Stimulated activated CD4-positive, alpha-beta T cell treated with anti-CD3 and anti-CD28 coated beads, Interleukin-4, amount 100 ng/mL, for 24 hours (primary cell): ENCODE data around the gene FBXL13.
"Not testable (repeated sequence)": the region's sequence is repeated elsewhere in the genome, so short reads cannot be mapped to it uniquely, and the experiment has no call there.

Experiments
- DNase-seq: peaks from one replicate; pipeline ENCODE4 v3.0.0-alpha.2; 2020

Gene FBXL13

DNA sequence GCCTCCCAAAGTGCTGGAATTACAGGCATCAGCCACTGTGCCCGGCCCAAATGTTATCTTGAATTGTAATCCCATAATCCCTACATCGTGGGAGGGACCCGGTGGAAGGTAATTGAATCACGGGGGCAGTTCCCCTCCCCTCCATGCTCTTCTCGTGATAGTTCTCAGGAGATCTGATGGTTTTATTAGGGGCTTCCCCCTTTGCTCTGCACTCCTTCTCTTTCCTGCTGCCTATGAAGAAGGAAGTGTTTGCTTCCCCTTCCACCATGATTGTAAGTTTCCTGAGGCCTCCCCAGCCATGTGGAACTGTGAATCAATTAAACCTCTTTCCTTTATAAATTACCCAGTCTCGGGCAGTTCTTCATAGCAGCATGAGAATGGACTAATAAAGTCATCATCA lies 3.6 kb upstream of the FBXL13 start:
- not testable (repeated sequence) for DNase-seq

DNA sequence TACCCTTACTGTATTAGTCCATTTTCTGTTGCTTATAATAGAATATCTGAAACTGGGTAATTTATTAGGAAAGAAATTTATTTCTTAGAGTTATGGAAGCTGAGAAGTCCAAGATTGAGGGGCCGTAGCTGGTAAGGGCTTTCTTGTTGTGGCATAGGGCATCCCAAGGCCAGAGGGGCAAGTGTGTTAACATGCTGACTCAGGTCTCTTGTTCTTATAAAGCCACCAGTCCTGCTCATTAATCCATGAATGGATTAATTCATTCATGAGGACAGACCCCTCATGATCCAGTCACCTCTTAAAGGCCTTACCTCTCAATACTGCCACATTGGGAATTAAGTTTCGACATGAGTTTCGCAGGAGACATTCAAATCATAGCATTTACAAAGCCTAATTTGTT lies 2.7 kb upstream of the FBXL13 start:
- no peak for DNase-seq

DNA sequence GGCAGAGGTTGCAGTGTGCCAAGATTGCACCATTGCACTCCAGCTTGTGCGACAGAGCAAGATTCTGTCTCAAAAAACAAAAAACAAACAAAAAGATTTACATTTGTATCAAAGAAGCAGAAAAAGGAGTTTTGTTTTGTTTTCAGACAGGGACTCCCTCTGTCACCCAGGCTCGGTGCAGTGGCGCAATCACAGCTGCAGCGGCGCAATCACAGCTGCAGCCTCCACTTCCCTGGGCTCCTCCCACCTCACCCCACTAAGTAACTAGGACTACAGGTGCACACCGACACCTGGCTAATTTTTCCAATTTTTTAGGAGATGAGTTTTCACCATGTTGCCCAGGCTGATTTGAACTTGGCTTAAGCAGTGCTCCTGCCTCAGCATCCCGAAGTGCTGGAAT lies 2.2 kb upstream of the FBXL13 start:
- DNase-seq: no peak

DNA sequence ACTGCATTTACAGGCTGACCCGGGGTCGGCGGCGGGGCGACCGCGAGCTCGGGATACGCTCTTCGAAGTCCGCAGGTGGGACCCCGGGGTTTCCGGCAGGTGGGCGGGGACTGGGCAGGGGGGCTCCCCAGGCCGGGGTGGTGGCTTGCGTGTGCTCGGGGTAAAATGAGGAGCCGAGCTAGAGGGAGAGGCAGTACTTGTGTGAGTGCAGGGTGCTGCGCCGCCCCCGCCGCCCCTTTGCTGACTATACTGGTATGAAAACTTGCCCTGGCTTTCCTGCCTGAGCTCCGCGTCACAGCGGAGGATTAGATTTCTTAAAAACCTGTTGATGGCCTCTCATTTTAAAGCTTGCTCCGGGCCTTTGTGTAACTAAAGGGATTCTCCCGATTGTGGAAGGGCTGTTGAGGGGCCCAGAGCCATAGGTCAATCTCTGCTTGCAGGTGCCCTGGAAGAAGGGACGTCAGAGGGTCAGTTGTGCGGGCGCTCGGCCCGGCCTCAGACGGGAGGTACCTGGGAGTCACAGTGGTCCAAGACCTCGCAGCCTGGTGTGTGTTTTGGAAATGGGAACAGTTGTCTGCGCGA lies 832 bp upstream of the FBXL13 start:
- DNase-seq: peak; percentile 83

DNA sequence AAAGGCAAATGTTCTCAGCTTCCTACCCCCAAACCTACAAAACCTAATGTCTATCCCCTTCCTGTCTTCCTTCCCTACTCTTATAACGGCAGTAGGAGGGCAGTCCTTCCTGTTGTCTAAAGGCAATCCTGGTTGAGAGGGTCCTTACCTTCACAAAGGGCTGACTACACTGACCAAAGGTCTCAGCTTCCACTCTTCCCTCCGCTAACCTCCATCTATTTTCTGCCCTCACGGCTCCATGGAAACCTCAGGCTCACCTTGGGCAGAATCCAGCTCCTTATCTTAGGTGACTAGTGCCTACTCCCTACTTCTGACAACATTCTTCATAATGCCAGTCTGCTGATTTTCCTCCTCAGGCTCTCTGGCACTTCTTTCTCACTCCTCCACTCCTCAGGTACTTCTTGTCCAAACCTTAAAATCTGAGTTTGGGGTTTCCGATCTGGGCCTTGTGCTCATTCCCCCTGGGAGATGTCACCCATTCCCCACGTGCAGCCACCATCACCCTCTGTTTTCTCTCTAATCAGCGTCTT lies 542 bp downstream of the FBXL13 start:
- DNase-seq: no peak

DNA sequence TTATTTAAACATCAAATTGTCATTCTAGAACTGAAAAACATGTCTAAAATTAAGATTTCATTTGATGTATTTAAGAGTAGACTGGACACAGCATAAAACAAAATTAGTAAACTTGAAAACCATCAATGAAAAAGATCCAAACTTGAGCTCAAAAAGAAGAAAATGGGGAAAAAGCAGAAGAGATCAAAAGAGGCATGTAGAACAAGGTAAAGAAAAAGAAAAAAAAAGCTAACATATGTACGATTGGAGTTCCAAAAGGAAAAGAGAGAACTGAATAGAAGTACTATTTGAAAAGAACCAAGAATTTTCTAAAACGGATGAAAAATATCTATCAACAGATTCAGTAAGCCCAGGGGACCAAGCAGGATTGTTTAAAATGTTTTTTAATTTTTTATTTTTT lies 3.6 kb downstream of the FBXL13 start:
- DNase-seq: no peak

DNA sequence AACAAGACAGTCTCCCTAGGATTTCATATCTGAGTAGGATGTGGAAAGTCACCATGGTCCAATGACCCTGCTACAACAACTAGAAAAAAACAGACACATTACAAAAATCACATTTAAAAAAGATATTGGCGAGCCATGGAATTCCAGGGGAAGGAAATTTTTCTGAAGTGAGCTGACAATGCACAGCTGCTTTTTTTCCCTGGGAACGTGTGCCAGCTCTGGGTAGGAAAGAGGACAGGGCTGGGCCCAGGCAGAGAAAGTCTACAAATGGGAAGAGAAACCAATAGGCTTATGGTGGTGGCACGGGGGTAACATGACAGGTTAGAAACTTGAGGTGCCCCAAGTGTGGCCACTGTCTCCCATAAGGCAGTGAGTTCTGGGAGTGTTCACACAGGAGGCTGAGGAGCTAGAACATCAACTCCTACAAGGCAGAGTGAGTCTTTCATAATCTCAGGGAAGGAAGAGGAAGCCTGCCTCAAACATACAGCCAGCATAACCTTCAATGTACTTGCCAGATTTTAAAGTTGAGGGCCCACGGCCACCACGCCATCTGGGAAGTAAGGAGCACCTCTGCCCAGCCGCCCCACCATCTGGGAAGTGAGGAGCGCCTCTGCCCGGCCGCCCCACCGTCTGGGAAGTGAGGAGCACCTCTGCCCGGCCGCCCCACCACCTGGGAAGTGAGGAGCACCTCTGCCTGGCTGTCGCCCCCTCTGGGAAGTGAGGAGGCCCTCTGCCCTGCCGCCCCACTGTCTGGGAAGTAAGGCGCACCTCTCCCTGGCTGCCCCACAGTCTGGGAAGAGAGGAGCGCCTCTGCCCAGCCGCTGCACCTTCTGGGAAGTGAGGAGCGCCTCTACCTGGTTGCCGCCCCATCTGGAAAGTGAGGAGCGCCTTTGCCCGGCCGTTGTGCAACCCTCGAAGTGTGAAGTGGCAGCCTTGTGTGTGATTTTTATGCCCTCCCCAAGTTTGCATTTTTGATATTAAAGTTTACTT lies 5.9 kb downstream of the FBXL13 start:
- DNase-seq: no peak

DNA sequence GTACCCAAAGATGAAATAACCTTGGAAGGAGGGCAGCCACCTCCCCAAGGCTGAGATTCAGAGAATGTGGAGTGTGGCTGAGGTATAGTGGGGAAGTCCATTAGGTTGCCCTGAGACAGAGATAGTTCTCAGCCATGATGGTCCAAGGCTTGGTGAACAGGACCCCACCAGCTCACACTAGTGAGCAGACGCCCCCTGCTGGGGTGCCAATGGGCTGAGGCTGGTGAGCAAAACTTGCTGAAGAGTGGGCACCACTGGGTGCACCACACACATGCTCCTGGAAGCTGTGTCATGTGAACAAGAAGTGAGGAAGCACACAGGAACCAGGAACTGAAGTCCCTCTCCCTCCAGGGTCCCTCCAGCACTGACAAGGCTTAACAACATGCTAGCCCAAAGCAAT lies 8.9 kb downstream of the FBXL13 start:
- DNase-seq: peak; percentile 42

DNA sequence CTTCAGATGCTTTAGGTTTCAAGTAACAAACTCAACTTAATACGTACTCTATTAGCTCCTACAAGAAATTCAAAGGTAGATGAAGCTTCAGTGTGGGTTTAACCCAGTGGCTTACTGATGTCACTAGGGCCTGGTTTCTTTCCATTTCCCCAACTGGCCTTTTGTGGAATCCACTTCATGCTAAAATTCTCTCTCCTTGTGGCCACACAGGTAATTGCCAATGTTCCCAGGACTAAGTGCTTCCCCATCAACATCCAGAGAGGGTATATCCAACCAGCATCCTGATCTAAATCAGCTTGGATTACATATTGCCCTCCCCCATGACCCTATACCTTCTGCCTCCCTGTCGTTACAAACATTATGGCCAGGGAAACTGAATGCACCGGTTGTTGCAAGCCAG lies 10.7 kb downstream of the FBXL13 start:
- DNase-seq: no peak

DNA sequence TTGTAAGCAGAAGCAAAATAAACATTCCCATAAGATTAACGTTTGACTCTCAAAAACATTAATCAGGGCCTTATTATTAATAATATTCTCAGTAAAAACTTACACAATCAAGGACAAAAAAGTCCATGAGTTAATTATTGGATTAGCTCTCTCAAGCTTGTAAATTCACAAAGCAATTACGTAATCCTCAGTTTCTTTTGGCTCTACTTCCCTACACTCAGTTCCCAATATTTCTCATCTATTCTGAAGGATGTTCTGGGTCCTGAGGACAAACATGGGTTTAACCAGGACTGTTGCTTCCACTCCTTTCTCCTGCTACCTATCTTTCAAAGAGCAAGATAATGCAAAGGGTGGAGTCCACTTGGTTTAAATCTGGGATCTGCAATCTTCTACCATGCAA lies 15.1 kb downstream of the FBXL13 start:
- DNase-seq: no peak

DNA sequence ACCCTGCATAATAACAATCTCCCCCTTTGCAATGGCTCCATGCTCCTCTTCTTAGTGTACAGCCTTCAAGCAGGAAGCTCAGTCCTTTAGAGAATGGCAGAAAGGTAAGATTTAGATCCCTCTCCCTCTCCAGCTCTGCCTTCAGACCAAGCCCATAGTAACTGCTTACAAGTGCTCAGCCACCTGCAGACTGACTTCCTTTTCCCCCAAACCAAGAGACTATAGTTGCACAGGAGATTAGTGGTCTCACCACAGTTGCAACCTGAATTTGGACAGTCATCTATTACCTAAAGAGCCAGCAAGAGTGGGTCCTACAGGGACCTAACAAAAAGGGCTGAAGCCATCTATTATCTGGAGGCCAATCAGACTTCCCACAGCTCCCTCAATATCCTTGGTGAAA lies 16.5 kb downstream of the FBXL13 start:
- no peak for DNase-seq

DNA sequence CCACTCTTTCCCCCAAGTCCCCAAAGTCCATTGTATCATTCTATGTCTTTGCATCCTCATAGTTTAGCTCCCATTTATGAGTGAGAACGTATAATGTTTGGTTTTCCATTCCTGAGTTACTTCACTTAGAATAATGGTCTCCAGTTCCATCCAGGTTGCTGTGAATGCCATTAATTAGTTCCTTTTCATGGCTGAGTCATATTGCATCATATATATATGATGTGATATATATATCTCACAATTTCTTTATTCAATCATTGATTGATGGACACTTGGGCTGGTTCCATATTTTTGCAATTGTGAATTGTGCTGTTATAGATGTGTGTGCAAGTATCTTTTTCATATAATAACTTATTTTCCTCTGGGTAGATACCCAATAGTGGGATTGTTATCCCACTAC lies 18.6 kb downstream of the FBXL13 start:
- DNase-seq: not testable (repeated sequence)

DNA sequence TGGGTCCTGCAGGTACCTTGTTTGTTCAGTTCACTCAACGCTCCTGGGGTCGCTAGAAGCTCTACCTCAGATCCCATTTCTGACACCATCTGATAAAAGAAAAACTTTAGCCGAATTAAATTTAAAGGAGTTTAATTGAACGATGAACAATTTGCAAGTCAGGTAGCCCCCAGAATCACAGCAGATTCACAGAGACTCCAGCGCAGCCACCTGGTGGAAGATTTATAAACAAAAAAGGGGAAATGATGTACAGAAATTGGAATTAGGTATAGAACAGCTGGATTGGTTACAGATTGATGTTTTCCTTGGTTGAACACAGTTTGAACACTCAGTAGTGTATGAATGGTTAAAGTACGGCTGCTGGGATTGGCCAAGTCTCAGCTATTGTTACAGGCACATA lies 23.1 kb downstream of the FBXL13 start:
- no peak for DNase-seq

DNA sequence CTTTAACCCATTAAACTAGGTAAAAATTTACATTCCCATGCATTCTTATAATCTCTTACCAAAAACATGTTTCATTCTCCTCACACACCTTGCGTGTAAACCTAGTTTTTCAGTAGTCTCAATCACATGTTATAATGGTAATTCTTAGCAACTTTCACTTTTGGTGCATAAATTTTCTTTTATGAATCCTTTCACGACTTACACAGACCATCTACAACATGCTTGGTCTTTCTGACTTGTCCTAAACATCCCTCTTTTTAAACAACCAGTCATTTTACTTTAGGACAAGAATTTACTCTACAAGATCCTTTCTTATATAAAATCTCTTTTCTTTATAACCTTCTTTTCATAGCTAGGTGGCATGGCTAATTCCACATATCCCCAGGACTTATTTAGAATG lies 25.8 kb downstream of the FBXL13 start:
- no peak for DNase-seq

DNA sequence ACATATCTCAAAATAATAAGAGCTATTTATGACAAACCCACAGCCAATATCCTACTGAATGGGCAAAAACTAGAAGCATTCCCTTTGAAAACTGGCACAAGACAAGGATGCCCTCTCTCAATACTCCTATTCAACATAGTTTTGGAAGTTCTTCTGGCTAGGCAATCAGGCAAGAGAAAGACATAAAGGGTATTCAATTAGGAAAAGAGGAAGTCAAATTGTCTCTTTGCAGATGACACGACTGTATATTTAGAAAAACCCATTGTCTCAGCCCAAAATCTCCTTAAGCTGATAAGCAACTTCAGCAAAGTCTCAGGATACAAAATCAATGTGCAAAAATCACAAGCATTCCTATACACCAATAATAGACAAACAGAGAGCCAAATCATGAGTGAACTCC lies 32.8 kb downstream of the FBXL13 start:
- not testable (repeated sequence) for DNase-seq

DNA sequence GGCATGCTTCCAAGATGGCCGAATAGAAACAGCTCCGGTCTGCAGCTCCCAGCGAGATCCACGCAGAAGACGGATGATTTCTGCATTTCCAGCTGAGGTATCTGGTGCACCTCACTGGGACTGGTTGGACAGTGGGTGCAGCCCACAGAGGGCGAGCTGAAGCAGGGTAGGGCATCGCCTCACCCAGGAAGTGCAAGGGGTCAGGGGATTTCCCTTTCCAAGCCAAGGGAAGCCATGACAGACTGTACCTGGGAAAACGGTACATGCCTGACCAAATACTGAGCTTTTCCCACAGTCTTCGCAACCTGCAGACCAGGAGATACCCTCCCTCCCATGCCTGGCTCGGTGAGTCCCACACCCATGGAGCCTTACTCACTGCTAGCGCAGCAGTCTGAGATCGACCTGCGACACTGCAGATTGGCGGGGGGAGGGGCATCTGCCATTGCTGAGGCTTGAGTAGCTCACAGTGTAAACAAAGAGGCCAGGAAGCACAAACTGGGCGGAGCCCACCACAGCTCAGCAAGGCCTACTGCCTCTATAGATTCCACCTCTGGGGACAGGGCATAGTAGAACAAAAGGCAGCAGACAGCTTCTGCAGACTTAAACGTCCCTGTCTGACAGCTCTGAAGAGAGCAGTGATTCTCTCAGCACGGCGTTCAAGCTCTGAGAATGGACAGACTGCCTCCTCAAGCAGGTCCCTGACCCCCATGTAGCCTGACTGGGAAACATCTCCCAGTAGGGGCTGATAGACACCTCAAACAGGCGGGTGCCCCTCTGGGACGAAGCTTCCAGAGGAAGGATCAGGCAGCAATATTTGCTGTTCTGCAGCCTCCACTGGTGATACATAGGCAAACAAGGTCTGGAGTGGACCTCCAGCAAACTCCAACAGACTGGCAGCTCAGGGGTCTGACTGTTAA lies 36.5 kb downstream of the FBXL13 start:
- not testable (repeated sequence) for DNase-seq

DNA sequence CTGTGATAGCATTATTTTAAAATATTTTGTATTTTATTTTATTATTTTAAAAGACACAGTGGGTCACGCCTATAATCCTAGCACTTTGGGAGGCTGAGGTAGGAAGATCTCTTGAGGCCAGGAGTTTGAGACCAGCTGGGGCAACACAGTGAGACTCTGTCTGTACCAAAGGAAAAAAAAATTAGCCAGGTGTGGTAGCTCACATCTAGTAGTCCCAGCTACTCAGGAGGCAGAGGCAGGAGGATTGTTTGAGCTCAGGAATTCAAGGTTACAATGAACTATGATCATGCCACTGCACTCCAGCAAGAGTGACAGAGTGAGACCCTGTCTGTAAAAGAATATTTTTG lies 37.1 kb downstream of the FBXL13 start:
- DNase-seq: no peak

DNA sequence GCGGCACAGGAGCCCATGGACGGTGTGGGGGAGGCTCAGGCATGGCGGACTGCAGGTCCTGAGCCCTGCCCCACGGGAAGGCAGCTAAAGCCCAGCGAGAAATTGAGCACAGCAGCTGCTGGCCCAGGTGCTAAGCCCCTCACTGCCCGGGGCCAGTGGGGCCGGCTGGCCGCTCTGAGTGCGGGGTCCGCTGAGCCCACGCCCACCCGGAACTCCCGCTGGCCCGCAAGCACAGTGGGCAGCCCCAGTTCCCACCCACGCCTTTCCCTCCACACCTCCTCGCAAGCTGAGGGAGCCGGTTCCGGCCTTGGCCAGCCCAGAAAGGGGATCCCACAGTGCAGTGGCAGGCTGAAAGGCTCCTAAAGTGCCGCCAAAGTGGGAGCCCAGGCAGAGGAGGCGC lies 40.3 kb downstream of the FBXL13 start:
- DNase-seq: not testable (repeated sequence)

DNA sequence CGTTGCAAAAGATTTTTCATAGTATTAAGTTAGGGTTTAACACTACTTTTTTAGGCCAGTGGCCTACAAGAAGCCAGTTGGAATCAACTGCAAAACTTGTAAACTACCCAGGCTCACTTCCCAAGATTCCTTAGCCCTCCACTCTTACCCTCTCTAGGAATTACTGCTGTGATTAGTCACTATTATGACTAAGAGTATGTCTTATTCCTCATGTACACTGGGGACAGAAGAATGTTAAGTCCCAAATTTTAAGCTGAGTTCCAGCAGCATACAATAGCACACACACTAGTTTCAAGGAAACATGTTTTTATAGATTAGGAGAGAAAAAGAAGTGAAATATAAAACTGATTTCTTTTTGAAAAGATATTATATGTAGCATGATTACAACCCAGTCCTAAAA lies 42.8 kb downstream of the FBXL13 start:
- DNase-seq: no peak

DNA sequence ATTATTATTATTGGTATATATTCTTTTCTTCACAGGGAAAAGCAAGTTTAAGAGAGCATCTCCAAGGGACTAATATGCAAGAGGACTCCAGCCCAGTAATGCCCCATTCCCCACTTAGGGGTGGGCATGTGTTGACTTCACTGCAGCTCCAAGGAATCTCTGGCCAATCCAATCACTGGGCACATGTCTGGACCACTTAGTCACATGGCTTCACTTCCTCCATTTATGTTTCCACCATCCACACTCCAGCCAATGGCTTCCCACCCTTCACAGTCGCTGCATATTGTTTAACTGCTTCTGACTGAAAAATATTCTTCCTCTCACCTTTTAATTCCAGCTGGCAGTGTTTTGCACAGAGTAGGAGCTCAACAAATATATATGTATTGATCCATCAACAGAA lies 43.6 kb downstream of the FBXL13 start:
- DNase-seq: no peak

DNA sequence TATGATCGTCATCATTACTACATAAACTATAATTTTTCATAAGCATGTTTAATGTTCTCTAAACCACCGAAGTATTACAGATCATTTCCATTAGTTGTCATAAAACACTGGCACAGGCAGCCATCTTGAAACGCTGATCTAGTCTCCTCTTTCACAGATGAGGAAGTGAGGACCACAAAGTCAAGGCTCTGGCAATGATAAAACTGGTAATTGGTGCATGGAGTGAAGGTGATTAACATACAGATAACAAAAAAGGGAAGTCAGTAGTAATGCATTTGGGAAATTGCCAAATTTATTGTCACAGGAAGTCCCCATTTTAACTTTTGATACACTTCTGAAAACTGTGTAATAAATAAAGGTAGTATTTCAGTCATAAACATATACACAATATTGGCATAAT lies 49.3 kb downstream of the FBXL13 start:
- no peak for DNase-seq

DNA sequence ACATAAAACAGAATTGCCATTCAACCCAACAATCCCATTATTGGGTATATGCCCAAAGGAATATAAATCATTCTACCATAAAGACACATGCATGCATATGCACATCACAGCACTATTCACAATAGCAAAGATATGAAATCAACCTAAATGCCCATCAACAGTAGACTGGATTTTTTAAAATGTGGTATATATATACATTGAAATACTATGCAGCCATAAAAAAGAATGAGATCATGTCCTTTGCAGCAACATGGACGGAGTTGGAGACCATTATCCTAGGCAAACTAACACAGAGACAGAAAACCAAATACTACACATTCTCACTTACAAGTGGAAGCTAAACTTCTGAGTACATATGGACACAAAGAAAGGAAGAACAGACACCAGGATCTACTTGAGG lies 51.0 kb downstream of the FBXL13 start:
- not testable (repeated sequence) for DNase-seq

DNA sequence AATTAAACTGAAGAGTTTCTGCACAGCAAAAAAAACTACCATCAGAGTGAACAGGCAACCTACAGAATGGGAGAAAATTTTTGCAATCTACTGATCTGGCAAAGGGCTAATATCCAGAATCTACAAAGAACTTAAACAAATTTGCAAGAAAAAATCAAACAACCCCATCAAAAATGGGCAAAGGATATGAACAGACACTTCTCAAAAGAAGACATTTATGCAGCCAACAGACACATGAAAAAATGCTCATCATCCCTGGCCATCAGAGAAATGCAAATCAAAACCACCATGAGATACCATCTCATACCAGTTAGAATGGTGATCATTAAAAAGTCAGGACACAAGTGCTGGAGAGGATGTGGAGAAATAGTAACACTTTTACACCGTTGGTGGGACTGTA lies 53.1 kb downstream of the FBXL13 start:
- DNase-seq: not testable (repeated sequence)
